IMR-90 (cell line): ENCODE results near the gene KAZN. TPM values are rescaled to one million over a fixed set of nuclear protein-coding genes. Genes with fewer than 3 reads are reported as not detected.

Experiments used
- ATAC-seq: fragments of 200-7000 bp; cut with Tn5 transposase; 2 replicates; pipeline ENCODE4 v1.9.1; 2020; ENCODE audit warnings: low read depth, mild to moderate bottlenecking, moderate library complexity
- BruUV-seq: library from RNA; stranded (reverse); fragments of 400-500 nt; replicated peaks from 2 replicates; lab custom pipeline; 2021; lab: Mats Ljungman, UMichigan
- CTCF ChIA-PET: fragments of 300-600 bp; formaldehyde crosslinking; extraction: SDS; loops from one replicate; lab custom pipeline; 2021; ENCODE audit warnings: antibody characterized with exemption; lab: Yijun Ruan, JAX
- POLR2A ChIA-PET: fragments of 300-600 bp; sonication (Branson Sonifier 250); formaldehyde crosslinking; loops from one replicate; lab custom pipeline; 2022; ENCODE audit warnings: antibody characterized with exemption; ENCODE audit not compliant: unreplicated experiment; lab: Charles Lee
- DNase-seq: peaks from one replicate; pipeline ENCODE4 v3.0.0; 2013
- H2AFZ ChIP-seq: replicated peaks from 2 replicates; pipeline ENCODE3; 2013; ENCODE audit warnings: low read length, mild to moderate bottlenecking; ENCODE audit not compliant: poor library complexity
- H2AK5ac ChIP-seq: 2 replicates; pipeline ENCODE4 v1.6.1; 2013; ENCODE audit warnings: low read depth, low read length, inconsistent platforms
- H2AK9ac ChIP-seq: replicated peaks from 2 replicates; pipeline ENCODE3; 2013; ENCODE audit warnings: mild to moderate bottlenecking, low read depth, low read length, moderate library complexity; ENCODE audit not compliant: poor library complexity
- H2BK120ac ChIP-seq: 2 replicates; pipeline ENCODE4 v1.6.1; 2013; ENCODE audit warnings: low read depth, low read length, inconsistent platforms
- H2BK15ac ChIP-seq: 3 replicates; pipeline ENCODE4 v1.6.1; 2013; ENCODE audit warnings: low read depth, low read length, inconsistent platforms
- H2BK20ac ChIP-seq: 2 replicates; pipeline ENCODE4 v1.6.1; 2013; ENCODE audit warnings: low read depth, mild to moderate bottlenecking, inconsistent platforms, low read length, moderate library complexity
- H2BK5ac ChIP-seq: 2 replicates; pipeline ENCODE4 v1.6.1; 2013; ENCODE audit warnings: mild to moderate bottlenecking, low read depth, low read length, inconsistent platforms; ENCODE audit not compliant: poor library complexity, severe bottlenecking
- H3K14ac ChIP-seq: replicated peaks from 2 replicates; pipeline ENCODE4 v1.6.1; 2013; ENCODE audit warnings: low read depth, low read length, inconsistent platforms
- H3K18ac ChIP-seq: 2 replicates; pipeline ENCODE4 v1.6.1; 2013; ENCODE audit warnings: low read depth, low read length, control low read depth
- H3K23ac ChIP-seq: 2 replicates; pipeline ENCODE4 v1.6.1; 2013; ENCODE audit warnings: low read depth, low read length, inconsistent platforms
- H3K27ac ChIP-seq: 2 replicates; pipeline ENCODE4 v1.5.1; 2013; ENCODE audit warnings: mild to moderate bottlenecking, control low read depth, low read length; ENCODE audit not compliant: insufficient read depth
- H3K27me3 ChIP-seq: 2 replicates; pipeline ENCODE4 v1.6.1; 2013; ENCODE audit warnings: low read length; ENCODE audit not compliant: control insufficient read depth, insufficient read depth
- H3K36me3 ChIP-seq: 2 replicates; pipeline ENCODE4 v1.6.1; 2013; ENCODE audit warnings: low read length, mixed read lengths; ENCODE audit not compliant: control insufficient read depth, insufficient read depth
- H3K4ac ChIP-seq: 2 replicates; pipeline ENCODE4 v1.6.1; 2013; ENCODE audit warnings: low read depth, low read length, inconsistent platforms
- H3K4me1 ChIP-seq: 2 replicates; pipeline ENCODE4 v1.6.1; 2013; ENCODE audit warnings: low read length, mixed read lengths; ENCODE audit not compliant: control insufficient read depth, insufficient read depth
- H3K4me2 ChIP-seq: 2 replicates; pipeline ENCODE4 v1.6.1; 2013; ENCODE audit warnings: low read depth, mild to moderate bottlenecking, control low read depth, low read length, moderate library complexity
- H3K4me3 ChIP-seq: 2 replicates; pipeline ENCODE4 v1.5.1; 2013; ENCODE audit warnings: low read depth, mild to moderate bottlenecking, control low read depth, low read length, moderate library complexity; ENCODE audit not compliant: insufficient read depth
- H3K56ac ChIP-seq: 2 replicates; pipeline ENCODE4 v1.6.1; 2013; ENCODE audit warnings: low read length, inconsistent platforms; ENCODE audit not compliant: insufficient read depth; ENCODE audit errors: extremely low read depth
- H3K79me1 ChIP-seq, 2 experiments: 2 replicates each; pipeline ENCODE4 v1.6.1; 2013; ENCODE audit warnings: low read length in 2 of 2, inconsistent platforms in 1 of 2, low read depth in 1 of 2
- H3K9ac ChIP-seq: 2 replicates; pipeline ENCODE4 v1.6.1; 2013; ENCODE audit warnings: low read depth, low read length, control low read depth
- H3K9me1 ChIP-seq: 2 replicates; pipeline ENCODE4 v1.6.1; 2013; ENCODE audit warnings: low read length, inconsistent platforms; ENCODE audit not compliant: insufficient read depth
- H3K9me3 ChIP-seq: 2 replicates; pipeline ENCODE4 v1.6.1; 2013; ENCODE audit warnings: low read length; ENCODE audit not compliant: control insufficient read depth, insufficient read depth
- H4K20me1 ChIP-seq: 2 replicates; pipeline ENCODE4 v1.6.1; 2013; ENCODE audit warnings: low read length, inconsistent platforms; ENCODE audit not compliant: insufficient read depth
- H4K5ac ChIP-seq: 2 replicates; pipeline ENCODE4 v1.6.1; 2013; ENCODE audit warnings: mild to moderate bottlenecking, low read depth, low read length, control low read depth
- H4K8ac ChIP-seq, 2 experiments: 2 replicates each; pipeline ENCODE4 v1.6.1; 2013; ENCODE audit warnings: low read depth in 2 of 2, low read length in 2 of 2, control low read depth in 1 of 2, inconsistent platforms in 1 of 2
- H4K91ac ChIP-seq: 2 replicates; pipeline ENCODE4 v1.6.1; 2013; ENCODE audit warnings: low read depth, low read length, inconsistent platforms; ENCODE audit not compliant: insufficient read depth
- BHLHE40 ChIP-seq: fragments of 150-350 bp; IDR thresholded peaks from 2 replicates; pipeline ENCODE4 v1.6.1; 2016; ENCODE audit warnings: mild to moderate bottlenecking, low read depth, low read length
- CEBPB ChIP-seq: IDR thresholded peaks from 2 replicates; pipeline ENCODE4 v1.6.1; 2012; ENCODE audit warnings: low read depth, low read length, improper control_type of control experiment
- CTCF ChIP-seq: conservative IDR thresholded peaks from 2 replicates; pipeline ENCODE4 v1.5.1; 2012; ENCODE audit warnings: mild to moderate bottlenecking, low read depth, low read length, improper control_type of control experiment
- FOS ChIP-seq: fragments of 150-350 bp; IDR thresholded peaks from 2 replicates; pipeline ENCODE4 v1.6.1; 2016; ENCODE audit warnings: low read depth, low read length
- MAFK ChIP-seq: IDR thresholded peaks from 2 replicates; pipeline ENCODE4 v1.6.1; 2012; ENCODE audit warnings: low read depth, low read length, improper control_type of control experiment
- MAZ ChIP-seq: IDR thresholded peaks from 2 replicates; pipeline ENCODE4 v1.6.1; 2012; ENCODE audit warnings: low read depth, mild to moderate bottlenecking, low read length, improper control_type of control experiment, moderate library complexity, borderline replicate concordance
- NFE2L2 ChIP-seq: fragments of 150-350 bp; IDR thresholded peaks from 2 replicates; pipeline ENCODE4 v1.6.1; 2016; ENCODE audit warnings: low read depth, mild to moderate bottlenecking, low read length
- RAD21 ChIP-seq: IDR thresholded peaks from 2 replicates; pipeline ENCODE4 v1.6.1; 2012; ENCODE audit warnings: low read length, improper control_type of control experiment
- RCOR1 ChIP-seq: IDR thresholded peaks from 2 replicates; pipeline ENCODE4 v1.6.1; 2012; ENCODE audit warnings: mild to moderate bottlenecking, low read length, improper control_type of control experiment; ENCODE audit not compliant: insufficient replicate concordance
- RFX5 ChIP-seq: IDR thresholded peaks from 2 replicates; pipeline ENCODE4 v1.8.0; 2012; ENCODE audit warnings: low read depth, mild to moderate bottlenecking, low read length, moderate library complexity
- WGBS, 2 experiments: methylation state at CpG; one replicate each; pipeline versions ENCODE4 v1.1.5 to v1.1.7; 2013; ENCODE audit warnings: missing lambda C conversion rate in 2 of 2; ENCODE audit not compliant: insufficient read length in 1 of 2; ENCODE audit errors: extremely low coverage in 2 of 2; 5-methylcytosine and 5-hydroxymethylcytosine counted together
- dilution Hi-C: fragments of 300-500 bp; cut with HindIII; formaldehyde crosslinking; loops from one replicate; pipeline ENCODE4 v1.14.3; 2018; ENCODE audit warnings: low sequenced_read_pairs; ENCODE audit not compliant: unreplicated experiment
- in situ Hi-C: fragments of 300-500 bp; cut with MboI; formaldehyde crosslinking; loops from 3 replicates; pipeline ENCODE4 v1.14.3; 2019; ENCODE audit warnings: low sequenced_read_pairs, inconsistent platforms, mixed read lengths
- intact Hi-C: fragments of 100-400 bp; cut with micrococcal nuclease; formaldehyde crosslinking; loops from 2 replicates; pipeline ENCODE4 v1.10.0; 2022
- polyA plus RNA-seq, 3 experiments: library from polyadenylated mRNA; depleted of rRNA; stranded (reverse); fragments of >200 nt; gene quantifications; 2 replicates each; pipeline ENCODE4 v1.2.3, GENCODE V29; 2012; ENCODE audit warnings: low replicate concordance in 1 of 3
- total RNA-seq: library from RNA; depleted of rRNA; stranded (reverse); fragments of >200 nt; gene quantifications from 2 replicates; pipeline ENCODE4 v1.2.3, GENCODE V29; 2012
- TF ChIP-seq, protein P1 (sequence below): fragments of 150-350 bp; IDR thresholded peaks from 2 replicates; pipeline ENCODE4 v1.6.1; 2016; ENCODE audit warnings: low read depth, mild to moderate bottlenecking, low read length, moderate library complexity, borderline replicate concordance

Gene KAZN
- total and polyA plus RNA-seq, 2 of the 4 experiments (the other 2 are of a cell fraction) = 5.2 to 10.5 TPM

- no peak overlapping the region for H3K27ac ChIP-seq
- no peak overlapping the region for H3K4ac ChIP-seq
- ChIA-PET POLR2A (no interaction called here), CTCF (no interaction called here)
- no CpG with 5 or more reads among the region's 5 CpGs for WGBS, 2 experiments
- no peak overlapping the region for H3K18ac ChIP-seq
- H3K79me1 ChIP-seq = no peaks in the 10 kb centered on the region
- no peak overlapping the region for H3K9ac ChIP-seq
- H3K23ac ChIP-seq = no peak overlapping the region
- TF ChIP-seq RFX5 = no peak
- TF ChIP-seq, protein P1, sequence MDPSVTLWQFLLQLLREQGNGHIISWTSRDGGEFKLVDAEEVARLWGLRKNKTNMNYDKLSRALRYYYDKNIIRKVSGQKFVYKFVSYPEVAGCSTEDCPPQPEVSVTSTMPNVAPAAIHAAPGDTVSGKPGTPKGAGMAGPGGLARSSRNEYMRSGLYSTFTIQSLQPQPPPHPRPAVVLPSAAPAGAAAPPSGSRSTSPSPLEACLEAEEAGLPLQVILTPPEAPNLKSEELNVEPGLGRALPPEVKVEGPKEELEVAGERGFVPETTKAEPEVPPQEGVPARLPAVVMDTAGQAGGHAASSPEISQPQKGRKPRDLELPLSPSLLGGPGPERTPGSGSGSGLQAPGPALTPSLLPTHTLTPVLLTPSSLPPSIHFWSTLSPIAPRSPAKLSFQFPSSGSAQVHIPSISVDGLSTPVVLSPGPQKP = no peak
- TF ChIP-seq CTCF = no peak
- no peak for TF ChIP-seq MAFK
- no peak for TF ChIP-seq CEBPB
- TF ChIP-seq MAZ = no peak
- no peak for TF ChIP-seq RAD21
- no peak for TF ChIP-seq RCOR1
- no peak for TF ChIP-seq FOS
- TF ChIP-seq BHLHE40 = no peak
- no peak for TF ChIP-seq NFE2L2
- no peak overlapping the region for H2AK5ac ChIP-seq
- no peak overlapping the region for H2AFZ ChIP-seq
- no peak overlapping the region for H3K4me3 ChIP-seq
- H4K5ac ChIP-seq = no peak overlapping the region
- BruUV-seq = no TSS peak
- H3K9me1 ChIP-seq = no peaks in the 10 kb centered on the region
- H4K91ac ChIP-seq = no peak overlapping the region
- H2AK9ac ChIP-seq = no peak overlapping the region
- ATAC-seq (no peak), DNase-seq (no peak)
- intact Hi-C loops (no loop called here), dilution Hi-C loops (no loop called here), in situ Hi-C loops (no loop called here)
- H4K20me1 ChIP-seq = no peaks in the 10 kb centered on the region
- no peaks in the 10 kb centered on the region for H3K4me1 ChIP-seq
- H2BK20ac ChIP-seq = no peak overlapping the region
- no peak overlapping the region for H3K4me2 ChIP-seq
- H3K14ac ChIP-seq = no peak overlapping the region
- no peak overlapping the region for H2BK5ac ChIP-seq
- no peaks in the 10 kb centered on the region for H3K9me3 ChIP-seq
- H3K56ac ChIP-seq = no peak overlapping the region
- H3K27me3 ChIP-seq = peaks cover 3% of the 10 kb centered on the region
- no peaks in the 10 kb centered on the region for H3K36me3 ChIP-seq
- no peak overlapping the region for H4K8ac ChIP-seq
- no peak overlapping the region for H2BK120ac ChIP-seq
- H2BK15ac ChIP-seq = no peak overlapping the region
Observed at GRCh38 chr1:14794906-14795305, 196.4 kb downstream of the KAZN start.
